DMS 273 (cell line): ENCODE results near the gene NFKBIE.

Experiments
- DNase-seq: peaks from one replicate; lab custom pipeline; 2025; ENCODE audit not compliant: unreplicated experiment; lab: John Stamatoyannopoulos, UW

NFKBIE gene

GRCh38 chr6:44227148-44227793 lies 38.1 kb downstream of the NFKBIE start:
- no peak for DNase-seq

GRCh38 chr6:44226368-44227147 lies 38.8 kb downstream of the NFKBIE start:
- no peak for DNase-seq

- no peak for DNase-seq
Measured at GRCh38 chr6:44225579-44226325, 39.6 kb downstream of the NFKBIE start.

GRCh38 chr6:44224965-44225305 lies 40.4 kb downstream of the NFKBIE start:
- no peak for DNase-seq

GRCh38 chr6:44224029-44224964 lies 41.1 kb downstream of the NFKBIE start:
- peak; percentile 66 for DNase-seq

GRCh38 chr6:44223319-44224028 lies 41.9 kb downstream of the NFKBIE start, which contains the start of gene SLC29A1:
Gene SLC29A1, plus strand, starts transcription at chr6:44223595. Its CDS starts 3,719 bp downstream, at chr6:44227314.
- peak; percentile 92 for DNase-seq

GRCh38 chr6:44222486-44223318 lies 42.6 kb downstream of the NFKBIE start:
- no peak for DNase-seq

- no peak for DNase-seq
Measured at GRCh38 chr6:44221961-44222335, 43.4 kb downstream of the NFKBIE start.

GRCh38 chr6:44221291-44221960 lies 43.9 kb downstream of the NFKBIE start:
- DNase-seq, result peak; percentile 99

- no peak for DNase-seq
Measured at GRCh38 chr6:44220913-44221290, 44.4 kb downstream of the NFKBIE start.

GRCh38 chr6:44219815-44220784 lies 45.3 kb downstream of the NFKBIE start:
- no peak for DNase-seq

- DNase-seq, result peak; percentile 65
Measured at GRCh38 chr6:44219053-44219814, 46.1 kb downstream of the NFKBIE start.

GRCh38 chr6:44217332-44218143 lies 47.8 kb downstream of the NFKBIE start:
- DNase-seq, result peak; percentile 91

GRCh38 chr6:44216677-44217331 lies 48.5 kb downstream of the NFKBIE start, which contains the start of gene MYMX:
Gene MYMX, plus strand, starts transcription at chr6:44216926. Its CDS starts 546 bp downstream, at chr6:44217472.
- DNase-seq, result peak; percentile 85

- DNase-seq, result no peak
Measured at GRCh38 chr6:44214307-44214706, 51.0 kb downstream of the NFKBIE start.
